GM19240 (cell line): ENCODE results near the gene CGB7.

Source experiments
- DNase-seq: peaks from one replicate; pipeline ENCODE4 v3.0.0; 2011; ENCODE audit warnings: low spot score; ENCODE audit not compliant: insufficient read length

The CGB7 gene

DNA sequence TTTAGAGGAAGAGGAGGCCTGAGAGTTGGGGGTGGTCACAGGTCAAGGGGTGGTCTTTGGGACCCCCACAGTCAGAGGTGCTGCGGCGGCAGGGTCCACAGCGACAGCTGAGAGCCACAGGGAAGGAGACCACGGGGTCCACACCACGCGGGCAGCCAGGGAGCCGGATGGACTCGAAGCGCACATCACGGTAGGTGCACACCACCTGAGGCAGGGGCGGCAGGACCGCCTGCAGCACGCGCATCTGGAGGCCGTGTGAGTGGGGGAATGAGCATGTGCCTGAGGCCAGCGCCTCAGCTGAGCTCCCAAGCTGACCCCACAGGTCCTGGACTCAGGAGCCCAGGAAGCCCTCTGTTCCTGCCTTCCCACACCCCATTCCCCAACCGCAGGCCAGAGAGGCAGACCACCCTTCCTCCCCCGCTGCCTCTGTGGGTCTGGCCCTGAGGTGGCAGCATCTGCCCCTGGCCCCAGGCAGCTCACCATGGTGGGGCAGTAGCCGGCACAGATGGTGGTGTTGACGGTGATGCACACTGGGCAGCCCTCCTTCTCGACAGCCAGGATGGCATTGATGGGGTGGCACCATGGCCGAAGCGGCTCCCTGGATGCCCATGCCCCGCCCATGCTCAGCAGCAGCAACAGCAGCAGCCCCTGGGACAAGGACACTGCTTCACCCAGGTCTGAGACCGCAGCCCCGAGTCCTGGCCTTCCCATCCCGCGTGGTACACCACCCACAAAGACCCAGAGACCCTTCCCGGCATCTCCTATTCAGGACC, 41.3 kb downstream of the CGB7 start:
- DNase-seq = no peak

DNA sequence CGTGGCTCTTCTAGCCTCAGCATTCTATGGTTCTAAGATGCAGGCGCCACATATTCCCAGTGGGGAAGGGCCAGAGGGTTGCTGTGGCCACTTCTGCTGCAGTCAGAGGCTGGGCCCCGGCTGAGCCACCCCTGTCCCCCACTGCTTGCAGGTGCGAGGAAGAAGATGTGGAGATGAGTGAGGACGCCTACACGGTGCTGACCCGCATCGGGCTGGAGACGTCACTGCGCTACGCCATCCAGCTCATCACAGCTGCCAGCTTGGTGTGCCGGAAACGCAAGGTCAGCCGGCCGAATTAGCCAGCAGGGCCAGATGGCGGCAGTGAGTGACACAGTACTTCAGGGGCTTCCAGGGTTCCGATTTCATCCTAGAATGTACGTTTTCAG, 42.7 kb downstream of the CGB7 start:
- DNase-seq = no peak

DNA sequence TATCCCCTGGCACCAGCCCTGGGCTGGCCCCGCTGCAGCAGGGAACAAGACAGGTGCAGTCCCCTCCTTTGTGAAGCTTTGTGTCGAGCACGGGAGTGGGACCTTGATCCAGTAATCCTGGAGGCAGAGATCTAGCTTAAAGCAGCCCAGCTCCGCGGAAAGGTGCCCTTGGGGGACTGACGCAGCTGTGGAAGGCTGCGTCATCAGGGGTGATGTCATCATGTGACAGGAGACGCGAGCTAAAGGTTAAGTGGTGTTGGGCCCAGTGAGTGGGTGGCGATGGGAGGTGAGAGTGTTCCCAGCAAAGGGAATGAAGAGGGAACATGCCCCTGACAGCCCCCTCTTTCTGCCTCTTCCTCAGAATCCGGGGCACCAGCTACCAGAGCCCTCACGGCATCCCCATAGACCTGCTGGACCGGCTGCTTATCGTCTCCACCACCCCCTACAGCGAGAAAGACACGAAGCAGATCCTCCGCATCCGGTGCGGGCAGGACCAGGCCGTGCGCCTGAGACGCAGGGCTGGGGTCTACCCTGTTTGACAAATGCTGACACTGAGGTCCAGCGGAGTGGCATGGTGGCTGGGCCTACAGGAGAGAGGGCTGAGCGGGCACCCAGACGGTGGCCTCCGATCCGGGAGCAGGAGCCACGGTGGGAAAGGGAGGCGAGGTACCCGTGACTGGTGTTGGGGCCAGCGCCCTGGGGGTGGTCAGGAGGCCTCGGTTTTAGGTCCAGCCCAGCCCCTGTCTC, 43.3 kb downstream of the CGB7 start:
- DNase-seq = no peak

DNA sequence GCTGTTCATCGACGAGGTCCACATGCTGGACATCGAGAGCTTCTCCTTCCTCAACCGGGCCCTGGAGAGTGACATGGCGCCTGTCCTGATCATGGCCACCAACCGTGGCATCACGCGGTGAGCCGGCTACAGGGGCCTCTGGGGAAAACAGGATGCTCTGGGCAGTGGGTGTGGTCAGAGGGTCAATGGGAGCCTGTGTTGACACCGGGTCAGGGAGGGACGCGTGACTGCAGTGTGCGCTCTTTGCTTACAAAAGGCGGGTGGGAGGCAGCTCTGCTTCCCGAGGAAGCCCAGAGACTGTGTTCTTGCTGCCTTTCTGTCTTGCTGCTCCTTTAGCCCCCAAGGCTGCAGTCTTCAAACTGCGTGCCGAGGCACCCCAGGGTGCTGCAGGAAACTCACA, 46.4 kb downstream of the CGB7 start:
- DNase-seq = no peak

DNA sequence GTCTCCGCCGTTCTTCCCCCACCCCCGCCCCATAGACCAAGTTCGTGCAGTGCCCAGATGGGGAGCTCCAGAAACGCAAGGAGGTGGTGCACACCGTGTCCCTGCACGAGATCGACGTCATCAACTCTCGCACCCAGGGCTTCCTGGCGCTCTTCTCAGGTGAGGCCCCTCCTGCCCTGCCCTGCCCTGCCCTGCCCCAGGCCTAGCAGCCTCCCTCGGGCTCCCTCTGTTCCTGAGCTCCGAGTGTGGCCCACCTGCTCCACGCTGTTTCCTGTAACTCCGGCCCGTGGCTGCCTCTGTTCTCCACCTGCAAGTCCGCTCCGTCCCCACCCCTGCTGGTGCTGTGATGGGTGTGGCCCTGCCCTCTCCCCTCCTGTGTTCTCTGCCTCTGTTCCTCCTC, 47.1 kb downstream of the CGB7 start:
- DNase-seq = no peak

DNA sequence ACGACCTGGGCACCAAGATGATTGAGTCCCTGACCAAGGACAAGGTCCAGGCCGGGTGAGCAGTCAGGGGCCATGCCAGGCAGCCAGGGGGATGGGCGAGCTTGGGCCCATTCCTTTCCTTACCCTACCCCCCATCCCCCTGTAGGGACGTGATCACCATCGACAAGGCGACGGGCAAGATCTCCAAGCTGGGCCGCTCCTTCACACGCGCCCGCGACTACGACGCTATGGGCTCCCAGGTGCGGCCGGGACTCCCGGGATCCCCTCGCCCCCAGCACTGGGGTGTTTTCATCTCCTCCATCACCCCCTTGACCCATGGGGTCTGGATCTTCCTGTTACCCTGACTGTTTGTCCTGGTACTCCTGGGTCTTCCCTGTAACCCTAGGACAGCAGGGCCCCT, 47.7 kb downstream of the CGB7 start:
- no peak for DNase-seq

DNA sequence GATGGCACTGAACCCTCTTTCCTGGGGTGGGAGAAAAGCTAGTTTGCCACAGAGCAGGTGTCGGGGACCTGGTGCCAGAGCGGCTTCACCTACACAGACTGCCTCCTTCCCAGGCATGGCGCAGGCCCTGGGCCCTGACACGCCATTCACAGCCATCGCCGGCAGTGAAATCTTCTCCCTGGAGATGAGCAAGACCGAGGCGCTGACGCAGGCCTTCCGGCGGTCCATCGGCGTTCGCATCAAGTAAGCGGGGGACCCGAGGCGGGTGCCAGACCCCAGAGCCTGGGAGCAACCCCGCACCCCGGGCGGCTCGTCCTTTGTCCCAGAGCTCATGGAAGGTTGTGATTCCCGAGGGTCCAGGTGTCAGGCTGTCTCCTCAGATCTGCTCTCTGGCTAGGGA, 50.6 kb downstream of the CGB7 start:
- DNase-seq = no peak

DNA sequence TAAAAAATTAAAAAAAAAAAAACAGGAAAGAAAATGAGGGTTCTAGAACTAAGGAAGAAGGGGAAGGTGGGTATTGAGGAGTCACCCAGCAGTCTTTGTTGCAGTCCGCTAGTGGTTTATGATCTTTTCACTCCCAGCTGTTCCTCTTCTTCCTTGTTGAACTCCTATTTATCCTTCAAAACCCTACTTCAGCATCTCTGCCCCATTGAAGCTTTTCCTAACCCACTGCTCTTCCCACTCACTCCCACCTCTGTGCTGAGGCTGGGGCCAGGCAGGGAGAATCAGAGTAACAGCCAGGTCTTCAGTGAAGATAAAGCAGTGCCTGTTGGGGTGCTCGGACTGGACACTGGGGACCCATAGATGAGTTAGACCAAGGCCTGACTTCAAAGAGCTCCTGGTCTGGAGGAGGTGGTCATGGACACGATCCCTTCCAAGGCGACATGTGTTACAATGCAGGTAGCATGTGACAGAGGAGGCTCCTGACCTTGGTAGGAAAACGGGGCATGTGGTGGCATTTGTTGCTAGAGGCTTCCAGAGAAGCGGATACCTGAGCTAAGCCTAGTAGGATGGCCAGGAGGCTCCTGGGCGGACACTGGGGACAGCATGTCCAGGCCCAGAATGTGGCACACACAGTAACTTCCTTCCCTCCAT, 52.5 kb downstream of the CGB7 start:
- no peak for DNase-seq
